Motor neuron (in vitro differentiated cells): ENCODE data around the gene LRRC28. TPM values are rescaled to one million over a fixed set of nuclear protein-coding genes. Genes with fewer than 3 reads are reported as not detected.

ENCODE experiments used
- ATAC-seq, 8 experiments: fragments of 200-7000 bp; cut with Tn5 transposase; replicated peaks in 6 of 8; 2 replicates each; pipeline ENCODE4 v1.8.0; 2021; ENCODE audit warnings: mild to moderate bottlenecking in 8 of 8, moderate library complexity in 8 of 8
- H3K27ac ChIP-seq, 2 donors: fragments of 250-450 bp; sonication (Bioruptor Pico); 2 replicates each; pipeline ENCODE4 v1.9.0; 2021; ENCODE audit warnings: antibody characterized with exemption in 2 of 2, mild to moderate bottlenecking in 2 of 2, moderate library complexity in 1 of 2
- H3K4me1 ChIP-seq, 2 donors: fragments of 250-450 bp; sonication (Bioruptor Pico); replicated peaks in 1 of 2; 2 replicates each; pipeline ENCODE4 v1.6.1; 2021; ENCODE audit warnings: antibody characterized with exemption in 2 of 2, mild to moderate bottlenecking in 2 of 2, moderate library complexity in 1 of 2
- H3K4me3 ChIP-seq, 5 donors: fragments of 250-450 bp; sonication (Bioruptor Pico); 2 replicates each; pipeline ENCODE4 v1.9.0; 2021; ENCODE audit warnings: antibody characterized with exemption in 5 of 5, mild to moderate bottlenecking in 5 of 5, moderate library complexity in 4 of 5
- WGBS, 10 experiments: fragments of 450-650 bp; shearing (Covaris generic); methylation state at CpG; one replicate each; pipeline ENCODE4 v1.0.0; 2022; 5-methylcytosine and 5-hydroxymethylcytosine counted together
- in situ Hi-C, 9 experiments: fragments of 400-800 bp; cut with MboI; loops; one replicate each; pipeline ENCODE4 v1.15.0; 2021; ENCODE audit warnings: low sequenced_read_pairs in 9 of 9, low pct_unique_long_range_greater_than_20kb in 2 of 9; ENCODE audit not compliant: unreplicated experiment in 9 of 9
- total RNA-seq, 8 experiments: library from RNA; unstranded; fragments of 300-600 nt; gene quantifications; 2 replicates each; pipeline versions ENCODE4 v1.2.3 to v1.2.4, GENCODE V29; 2022

LRRC28 gene
- total RNA-seq, 8 experiments from 2014 or later, result 13.2 to 27.2 (median 18.3) TPM

DNA sequence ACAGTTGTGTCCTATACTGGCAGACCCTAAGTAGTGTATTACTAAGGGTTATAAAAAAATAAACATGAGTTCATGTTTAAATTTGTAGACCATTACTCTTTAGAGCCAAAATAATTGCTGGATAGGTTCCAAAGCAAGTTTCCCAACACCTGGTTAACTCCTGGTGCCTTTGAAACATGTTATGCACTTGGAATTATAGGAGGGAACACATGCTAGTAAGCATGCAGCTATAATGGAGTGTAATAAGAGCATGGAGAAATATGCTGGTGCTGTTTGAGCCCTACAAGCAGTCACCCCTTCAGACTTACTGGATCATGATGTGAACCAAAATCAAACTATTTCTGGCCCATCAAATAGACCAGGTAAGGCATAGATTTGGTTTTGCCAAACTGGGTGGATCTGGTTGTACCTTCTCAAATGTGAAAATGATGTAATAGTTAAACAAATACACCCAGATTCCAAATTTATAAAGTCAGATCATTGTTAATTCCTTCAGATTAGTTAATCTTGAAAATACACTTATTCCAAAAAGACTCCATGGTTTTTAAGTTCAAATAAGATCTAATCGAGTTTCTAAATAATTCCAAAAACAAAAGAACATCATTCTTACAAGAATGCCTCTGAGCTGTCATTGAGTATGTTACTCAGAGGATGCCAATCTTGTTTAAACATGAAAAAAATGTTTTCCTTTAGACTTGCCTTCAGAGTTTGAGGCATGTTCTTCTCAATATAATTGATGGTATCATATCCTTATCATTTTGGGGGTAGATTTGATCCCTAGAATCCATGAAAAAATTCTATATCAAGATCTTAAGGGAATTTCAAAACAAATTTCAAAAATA lies 69.3 kb downstream of the LRRC28 start:
- H3K4me3 ChIP-seq, result no peak overlapping the region
- in situ Hi-C loops, result no loop called here

DNA sequence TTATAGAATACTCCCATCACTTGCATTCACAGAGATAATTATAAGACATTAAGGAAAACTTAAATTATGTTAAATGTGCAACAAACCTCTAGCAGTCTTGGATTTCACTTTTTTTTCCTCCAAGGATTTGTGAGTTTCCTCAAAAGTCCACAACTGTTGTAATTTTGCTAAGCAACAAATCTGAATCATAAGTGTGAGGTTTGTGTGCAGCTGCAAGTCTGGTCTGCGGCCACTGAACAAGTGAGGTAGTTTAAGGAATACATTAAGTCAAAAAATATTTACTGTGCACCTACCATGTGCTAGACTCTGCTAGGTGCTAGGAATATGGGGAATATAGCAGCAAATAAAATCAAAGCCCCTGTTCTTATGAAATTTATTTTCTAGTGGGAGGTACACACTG lies 70.2 kb downstream of the LRRC28 start:
- 14 to 100% (median 95%) methylated on average over 1 of the region's 1 CpG; no CpG with 5 or more reads in 2 of the 10 experiments for WGBS, 10 experiments
- in situ Hi-C loops, result no loop called here
- peak in 1 of 8 experiments; percentile 36 for ATAC-seq
- Histone ChIP-seq H3K4me3 (no peak overlapping the region), H3K27ac (no peak overlapping the region), H3K4me1 (no peaks in the 10 kb centered on the region)

More for the DNA sequence above, 69.3 kb downstream of the LRRC28 start:
- ATAC-seq, result no peak
- Histone ChIP-seq H3K4me1 (no peaks in the 10 kb centered on the region), H3K27ac (no peak overlapping the region)
- 36 to 100% (median 80%) methylated on average over 1 of the region's 1 CpG; no CpG with 5 or more reads in 3 of the 10 experiments for WGBS, 10 experiments

DNA sequence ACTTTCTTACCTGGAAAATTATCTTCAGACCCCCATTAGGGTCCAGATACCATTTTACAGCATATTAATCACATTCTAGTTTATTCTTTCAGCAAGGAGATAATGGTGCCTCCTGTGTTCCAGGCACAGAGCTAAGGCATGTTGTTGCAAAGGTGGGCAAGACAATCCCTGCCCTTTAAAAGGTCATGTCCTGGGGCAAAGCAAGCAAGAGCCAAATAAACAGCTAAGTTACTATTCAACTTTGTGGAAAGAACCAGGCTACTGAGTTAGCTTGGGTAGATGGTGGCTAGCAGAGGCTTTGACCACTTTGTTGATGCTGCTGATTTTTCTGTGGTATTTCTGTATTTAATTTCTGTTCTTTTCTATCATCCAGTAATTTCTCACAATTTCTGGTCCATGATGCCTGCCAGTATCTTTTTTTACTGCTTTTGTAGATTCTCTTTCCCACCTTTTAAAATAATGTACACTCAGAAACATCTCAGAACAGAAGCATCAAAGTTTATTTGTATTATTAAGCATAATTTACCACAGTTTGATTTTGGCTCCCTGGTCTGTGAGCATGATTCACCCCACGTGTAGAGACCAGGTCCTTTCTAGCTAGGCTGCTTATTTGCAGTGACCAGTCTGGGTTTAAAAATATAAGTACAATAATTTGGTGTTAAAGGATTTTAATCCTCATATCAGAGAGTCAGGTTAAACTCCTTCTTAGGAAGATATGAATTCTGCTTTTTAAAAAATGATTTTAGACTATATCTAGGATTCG lies 71.5 kb downstream of the LRRC28 start:
- no peaks in the 10 kb centered on the region for H3K4me1 ChIP-seq
- no peak for ATAC-seq
- in situ Hi-C loops, result no loop called here
- 47 to 94% (median 71%) methylated on average over 1 to 2 of the region's 2 CpGs; no CpG with 5 or more reads in 2 of the 10 experiments for WGBS, 10 experiments
- H3K27ac ChIP-seq, result no peak overlapping the region
- no peak overlapping the region for H3K4me3 ChIP-seq

DNA sequence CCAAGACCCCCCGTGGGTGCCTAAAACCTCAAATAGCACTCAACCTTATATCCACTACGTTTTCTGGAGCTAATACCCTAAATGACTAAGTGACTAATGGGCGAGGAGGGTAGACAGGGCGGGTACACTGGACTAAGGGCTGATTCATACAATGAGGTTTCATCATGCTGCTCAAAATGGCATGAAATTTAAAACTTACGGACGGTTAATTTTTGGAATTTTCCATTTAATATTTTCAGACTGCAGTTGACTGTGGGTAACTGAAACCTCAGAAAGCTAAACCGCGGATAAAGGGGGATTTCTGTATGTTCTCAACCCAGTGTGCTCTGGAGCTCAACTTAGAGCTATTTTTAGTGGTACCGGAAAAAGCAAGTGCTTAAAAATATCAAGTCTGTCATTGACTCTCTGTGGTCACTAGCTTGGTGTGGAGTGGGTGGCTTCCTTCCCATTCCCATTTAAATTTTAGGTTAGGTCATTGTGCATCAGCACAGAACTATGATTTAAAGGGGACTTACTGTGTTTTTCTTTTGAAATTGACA lies 72.9 kb downstream of the LRRC28 start:
- 4 to 100% (median 73%) methylated on average over 3 to 9 of the region's 9 CpGs; no CpG with 5 or more reads in 1 of the 10 experiments for WGBS, 10 experiments
- ATAC-seq, result peak in 3 of 8 experiments; percentile 62 to 96 (median 96)
- Histone ChIP-seq H3K4me3 (no peak overlapping the region), H3K4me1 (no peaks in the 10 kb centered on the region), H3K27ac (no peak overlapping the region)
- in situ Hi-C loops, result no loop called here

DNA sequence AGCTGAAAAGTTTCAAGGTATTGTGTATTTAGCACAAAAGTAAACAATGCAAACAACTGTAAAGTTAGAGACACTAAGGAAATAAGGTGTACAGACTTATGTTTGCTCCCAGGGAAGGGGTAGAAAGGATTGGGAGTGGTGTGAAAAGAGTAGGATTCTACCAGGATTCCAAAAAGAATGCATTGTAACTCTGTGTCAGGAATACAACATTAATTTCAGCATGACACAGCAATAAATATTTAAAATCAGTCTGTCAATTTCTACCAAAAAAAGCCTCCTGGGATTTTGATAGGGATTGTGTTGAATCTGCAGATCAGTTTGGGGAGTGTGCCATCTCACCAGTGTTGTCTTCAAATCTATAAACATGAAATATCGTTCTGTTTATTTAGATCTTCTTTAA lies 73.4 kb downstream of the LRRC28 start:
- in situ Hi-C loops, result no loop called here
- ATAC-seq, result peak in 1 of 8 experiments; percentile 5
- H3K27ac ChIP-seq, result no peak overlapping the region

DNA sequence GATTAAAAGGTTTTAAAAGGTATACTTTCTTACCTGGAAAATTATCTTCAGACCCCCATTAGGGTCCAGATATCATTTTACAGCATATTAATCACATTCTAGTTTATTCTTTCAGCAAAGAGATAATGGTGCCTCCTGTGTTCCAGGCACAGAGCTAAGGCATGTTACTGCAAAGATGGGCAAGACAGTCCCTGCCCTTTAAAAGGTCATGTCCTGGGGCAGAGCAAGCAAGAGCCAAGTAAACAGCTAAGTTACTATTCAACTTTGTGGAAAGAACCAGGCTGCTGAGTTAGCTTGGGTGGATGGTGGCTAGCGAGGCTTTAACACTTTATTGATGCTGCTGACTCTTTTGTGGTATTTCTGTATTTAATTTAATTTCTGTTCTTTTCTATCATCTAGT lies 75.0 kb downstream of the LRRC28 start:
- Histone ChIP-seq H3K4me3 (no peak overlapping the region), H3K27ac (no peak overlapping the region), H3K4me1 (no peaks in the 10 kb centered on the region)
- in situ Hi-C loops, result no loop called here
- WGBS, 10 experiments, result 75 to 100% (median 100%) methylated on average over 1 of the region's 1 CpG; no CpG with 5 or more reads in 3 of the 10 experiments
- ATAC-seq, result no peak

More for the DNA sequence above, 73.4 kb downstream of the LRRC28 start:
- 83 to 100% (median 100%) methylated on average over 1 of the region's 1 CpG; no CpG with 5 or more reads in 1 of the 10 experiments for WGBS, 10 experiments
- Histone ChIP-seq H3K4me1 (no peaks in the 10 kb centered on the region), H3K4me3 (no peak overlapping the region)

DNA sequence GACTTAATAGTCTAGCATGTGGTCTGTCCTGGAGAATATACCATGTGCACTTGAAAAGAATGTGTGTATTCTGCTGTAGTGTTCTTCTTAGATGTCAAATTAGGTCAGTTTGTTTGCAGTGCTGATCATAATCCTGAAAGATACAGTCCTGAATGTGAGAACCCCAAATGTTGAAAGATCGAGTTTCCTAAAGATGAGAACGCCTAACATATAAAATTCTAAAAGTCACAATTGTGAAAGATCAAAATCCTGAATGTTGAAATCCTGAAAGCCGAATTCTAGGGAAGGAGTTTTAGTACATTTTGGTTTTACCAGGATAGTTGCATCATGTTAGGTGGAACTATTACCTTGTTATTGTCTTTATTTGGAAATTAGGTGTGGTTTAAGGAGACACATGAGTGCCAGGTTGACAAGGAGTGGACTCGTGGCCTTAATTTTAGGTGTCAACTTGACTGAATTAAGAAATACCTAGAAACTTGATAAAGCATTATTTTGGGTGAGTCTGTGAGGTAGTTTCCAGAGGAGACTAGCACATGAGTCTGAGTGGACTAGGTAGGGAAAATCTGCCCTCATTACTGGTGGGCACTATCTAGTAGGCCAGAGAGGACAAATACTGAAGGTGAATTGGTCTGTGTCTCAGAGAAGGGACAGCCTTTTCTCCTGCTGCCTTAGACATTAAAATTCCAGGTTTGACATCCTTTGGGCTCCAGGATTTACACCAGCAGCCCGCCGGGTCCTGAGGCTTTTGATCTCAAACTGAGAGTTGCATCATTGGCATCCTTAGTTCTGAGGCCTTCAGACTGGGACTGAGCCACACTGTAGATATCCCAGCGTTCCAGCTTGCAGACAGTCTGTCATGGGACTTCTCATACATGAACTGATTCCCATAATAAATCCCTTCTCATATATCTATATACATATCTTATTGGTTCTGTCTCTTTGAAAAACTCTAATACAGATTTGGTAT lies 77.1 kb downstream of the LRRC28 start:
- in situ Hi-C loops, result no loop called here
- 84 to 100% (median 91%) methylated on average over 2 to 7 of the region's 7 CpGs for WGBS, 10 experiments

DNA sequence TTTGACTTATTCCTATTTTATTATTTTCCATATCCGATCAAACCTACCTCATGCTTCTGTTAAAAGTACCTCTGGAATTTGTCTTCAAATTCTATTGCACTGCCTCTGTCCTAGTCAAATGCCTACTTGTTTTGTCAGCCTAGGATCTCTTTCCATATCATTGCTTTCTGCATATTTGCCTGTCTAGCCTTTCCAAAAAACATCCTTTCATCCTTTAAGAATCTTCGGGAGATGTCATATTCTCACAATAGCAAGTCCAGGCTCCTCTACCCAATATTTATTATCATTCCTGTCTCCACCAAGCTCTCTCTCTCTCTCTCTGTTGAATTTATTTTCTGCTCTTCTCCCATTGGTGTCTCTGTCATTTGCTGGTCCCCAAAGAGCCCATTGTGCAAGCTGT lies 80.1 kb downstream of the LRRC28 start:
- in situ Hi-C loops, result no loop called here
- Histone ChIP-seq H3K27ac (no peak overlapping the region), H3K4me1 (peaks cover 0 to 7% of the 10 kb centered on the region in 2 donors), H3K4me3 (no peak overlapping the region)
- WGBS, 10 experiments, result 86 to 100% (median 93%) methylated on average over 1 to 2 of the region's 2 CpGs; no CpG with 5 or more reads in 1 of the 10 experiments
- ATAC-seq, result no peak

More for the DNA sequence above, 77.1 kb downstream of the LRRC28 start:
- H3K27ac ChIP-seq, result no peak overlapping the region
- no peak for ATAC-seq
- H3K4me3 ChIP-seq, result no peak overlapping the region
- H3K4me1 ChIP-seq, result peaks cover 0 to 1% of the 10 kb centered on the region in 2 donors

DNA sequence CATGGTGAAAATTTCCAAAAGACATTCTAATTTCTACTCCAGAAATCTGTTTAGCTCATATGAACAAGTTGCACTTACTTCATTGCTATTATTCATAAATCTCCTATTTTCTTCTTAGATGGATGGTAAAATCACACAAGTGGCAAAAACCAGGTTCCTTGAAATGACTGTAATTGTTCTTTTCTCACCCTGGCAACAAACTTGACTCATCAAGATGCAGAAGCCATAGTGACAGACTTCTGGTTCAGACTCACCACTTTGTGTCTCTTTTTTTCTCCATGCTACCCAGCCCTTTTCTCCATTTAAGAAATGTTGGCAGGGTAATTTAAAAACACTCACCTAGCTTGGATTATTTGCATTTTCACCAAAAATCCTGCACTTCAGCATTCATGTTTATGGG lies 82.1 kb downstream of the LRRC28 start:
- peak in 1 of 8 experiments; percentile 59 for ATAC-seq
- Histone ChIP-seq H3K4me1 (peaks cover 0 to 7% of the 10 kb centered on the region in 2 donors), H3K4me3 (no peak overlapping the region), H3K27ac (no peak overlapping the region)
- in situ Hi-C loops, result no loop called here

DNA sequence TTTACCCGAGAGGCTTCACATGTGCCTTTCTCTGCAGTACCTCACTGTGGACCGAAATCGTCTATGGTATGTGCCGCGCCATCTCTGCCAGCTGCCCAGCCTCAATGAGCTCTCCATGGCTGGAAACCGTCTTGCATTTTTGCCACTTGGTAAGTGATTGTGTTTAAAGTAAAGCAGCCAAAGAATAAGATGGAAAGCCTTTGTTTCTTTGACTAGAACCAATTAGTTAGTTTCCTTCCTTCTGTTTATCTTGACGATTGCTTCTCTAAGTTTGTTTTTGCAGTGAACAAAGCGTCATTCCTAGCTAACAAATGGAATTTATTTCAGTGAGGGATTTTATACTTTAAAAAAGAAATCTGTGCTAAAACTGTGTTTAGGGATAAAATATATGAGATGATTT lies 82.7 kb downstream of the LRRC28 start:
- WGBS, 10 experiments, result 61 to 98% (median 91%) methylated on average over 2 to 8 of the region's 8 CpGs
- in situ Hi-C loops, result no loop called here

DNA sequence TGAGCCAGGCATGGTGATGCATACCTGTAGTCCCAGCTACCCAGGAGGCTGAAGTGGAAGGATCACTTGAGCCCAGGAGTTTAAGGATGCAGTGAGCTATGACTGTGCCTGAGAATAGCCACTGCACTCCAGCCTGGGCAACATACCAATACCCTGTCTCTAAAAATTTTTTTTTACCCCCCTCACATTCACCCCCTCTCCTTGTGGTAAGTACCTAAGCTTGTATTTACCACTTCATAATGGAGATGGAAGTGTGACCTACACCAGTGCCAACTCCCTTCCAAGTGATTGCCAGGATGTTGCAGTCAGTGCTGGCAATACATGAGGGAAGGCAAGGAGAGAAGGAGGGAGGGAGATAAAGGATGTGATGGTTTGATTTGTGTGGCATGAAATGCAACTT lies 84.2 kb downstream of the LRRC28 start:
- Histone ChIP-seq H3K4me1 (peaks cover 0 to 7% of the 10 kb centered on the region in 2 donors), H3K4me3 (no peak overlapping the region), H3K27ac (no peak overlapping the region)
- in situ Hi-C loops, result no loop called here
- ATAC-seq, result no peak

More for the DNA sequence above, 82.7 kb downstream of the LRRC28 start:
- Histone ChIP-seq H3K4me3 (no peak overlapping the region), H3K27ac (no peak overlapping the region), H3K4me1 (peaks cover 0 to 7% of the 10 kb centered on the region in 2 donors)
- no peak for ATAC-seq

DNA sequence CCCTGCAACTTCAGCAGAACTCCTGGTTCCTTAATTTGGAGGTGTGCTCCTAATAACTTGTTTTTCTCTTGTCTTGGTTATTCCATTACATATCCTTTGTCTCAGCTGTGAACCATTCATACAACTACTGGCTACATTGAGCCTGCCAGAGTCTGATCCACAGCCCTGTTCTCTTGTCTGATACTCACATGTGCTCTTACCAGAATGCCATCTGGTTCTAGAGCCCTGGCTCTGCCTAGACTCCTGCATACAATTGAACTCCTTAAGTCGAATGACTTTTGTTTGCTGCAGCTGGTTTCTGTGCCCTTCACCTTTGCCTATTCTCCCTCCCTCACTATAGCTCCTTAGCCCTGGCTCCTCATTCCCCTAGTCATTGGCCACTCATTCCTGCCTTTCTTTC lies 85.5 kb downstream of the LRRC28 start:
- ATAC-seq, result no peak
- peaks cover 0 to 7% of the 10 kb centered on the region in 2 donors for H3K4me1 ChIP-seq
- H3K27ac ChIP-seq, result no peak overlapping the region
- H3K4me3 ChIP-seq, result no peak overlapping the region
- 0 to 86% (median 80%) methylated on average over 1 of the region's 1 CpG; no CpG with 5 or more reads in 3 of the 10 experiments for WGBS, 10 experiments
- in situ Hi-C loops, result no loop called here
